ENCODE measurements around the gene SF3B6. TPM values are rescaled to one million over a fixed set of nuclear protein-coding genes. Genes with fewer than 3 reads are reported as not detected.

SF3B6 gene
- total RNA-seq, 4 donors from 2014 or later: 86.1 to 157 (median 110) TPM

DNA sequence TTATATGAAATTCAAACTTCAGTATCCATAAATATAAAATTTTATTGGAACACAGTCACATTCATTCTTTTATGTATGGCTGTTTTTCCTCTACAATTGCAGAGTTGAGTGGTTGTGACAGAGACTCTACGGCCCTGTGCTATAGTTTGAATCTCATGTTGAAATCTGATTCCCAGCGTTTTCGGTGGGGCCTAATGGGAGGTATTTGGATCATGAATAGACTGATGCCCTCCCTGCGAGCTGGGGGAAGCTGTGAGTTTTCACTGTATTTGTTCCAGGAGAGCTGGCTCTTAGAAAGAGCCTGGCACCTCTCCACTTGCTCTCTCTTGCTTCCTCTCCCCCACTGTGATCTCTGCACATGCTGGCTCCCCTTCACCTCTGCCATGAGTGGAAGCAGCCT, 45.3 kb upstream of the SF3B6 start:
- WGBS, 2 donors: 39 to 65% methylated on average over 4 of the region's 4 CpGs
- H3K27me3 ChIP-seq: no peaks in the 10 kb centered on the region
- no peaks in the 10 kb centered on the region for H3K9me3 ChIP-seq
- H3K4me3 ChIP-seq (replicated peaks in 1 of 3): no peak overlapping the region
- no peaks in the 10 kb centered on the region for H3K36me3 ChIP-seq
- H3K27ac ChIP-seq: no peak overlapping the region
- TF ChIP-seq, protein P1, sequence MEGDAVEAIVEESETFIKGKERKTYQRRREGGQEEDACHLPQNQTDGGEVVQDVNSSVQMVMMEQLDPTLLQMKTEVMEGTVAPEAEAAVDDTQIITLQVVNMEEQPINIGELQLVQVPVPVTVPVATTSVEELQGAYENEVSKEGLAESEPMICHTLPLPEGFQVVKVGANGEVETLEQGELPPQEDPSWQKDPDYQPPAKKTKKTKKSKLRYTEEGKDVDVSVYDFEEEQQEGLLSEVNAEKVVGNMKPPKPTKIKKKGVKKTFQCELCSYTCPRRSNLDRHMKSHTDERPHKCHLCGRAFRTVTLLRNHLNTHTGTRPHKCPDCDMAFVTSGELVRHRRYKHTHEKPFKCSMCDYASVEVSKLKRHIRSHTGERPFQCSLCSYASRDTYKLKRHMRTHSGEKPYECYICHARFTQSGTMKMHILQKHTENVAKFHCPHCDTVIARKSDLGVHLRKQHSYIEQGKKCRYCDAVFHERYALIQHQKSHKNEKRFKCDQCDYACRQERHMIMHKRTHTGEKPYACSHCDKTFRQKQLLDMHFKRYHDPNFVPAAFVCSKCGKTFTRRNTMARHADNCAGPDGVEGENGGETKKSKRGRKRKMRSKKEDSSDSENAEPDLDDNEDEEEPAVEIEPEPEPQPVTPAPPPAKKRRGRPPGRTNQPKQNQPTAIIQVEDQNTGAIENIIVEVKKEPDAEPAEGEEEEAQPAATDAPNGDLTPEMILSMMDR (IDR thresholded peaks at IDR 0.05): no peak
- no peak for TF ChIP-seq POLR2A (IDR thresholded peaks at IDR 0.05)
- intact Hi-C loops (cut with DNase I): no loop called here
- H3K4me1 ChIP-seq: peaks cover 6 to 13% of the 10 kb centered on the region in 2 donors
- DNase-seq: no peak

DNA sequence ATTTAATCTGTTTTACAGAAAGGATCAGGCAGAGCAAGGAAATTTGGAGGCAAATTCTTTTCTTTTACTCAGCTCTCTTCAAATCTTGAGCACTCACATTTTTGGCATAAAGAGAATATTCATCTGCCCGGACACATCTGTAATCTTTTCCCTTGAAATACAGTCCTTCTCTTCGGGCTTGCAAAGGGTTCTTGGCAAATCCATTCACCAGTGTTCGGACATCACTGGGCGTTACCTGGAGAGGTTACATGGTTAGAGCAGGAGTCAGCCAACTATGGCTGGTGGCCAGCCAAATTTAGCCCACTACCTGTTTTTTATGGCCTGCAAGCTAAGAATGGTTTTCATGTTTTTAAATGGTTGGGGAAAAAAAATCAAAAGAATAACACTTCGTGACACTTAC, 44.9 kb upstream of the SF3B6 start:
- intact Hi-C loops (cut with DNase I): no loop called here
- Histone ChIP-seq H3K27ac (no peak overlapping the region), H3K36me3 (no peaks in the 10 kb centered on the region), H3K4me1 (peaks cover 6 to 13% of the 10 kb centered on the region in 2 donors), H3K9me3 (no peaks in the 10 kb centered on the region), H3K4me3 (replicated peaks in 1 of 3) (no peak overlapping the region), H3K27me3 (no peaks in the 10 kb centered on the region)
- TF ChIP-seq, protein P1 (IDR thresholded peaks at IDR 0.05): no peak
- TF ChIP-seq POLR2A (IDR thresholded peaks at IDR 0.05): no peak
- DNase-seq: no peak
- WGBS, 2 donors: 72 to 76% methylated on average over 5 of the region's 5 CpGs

DNA sequence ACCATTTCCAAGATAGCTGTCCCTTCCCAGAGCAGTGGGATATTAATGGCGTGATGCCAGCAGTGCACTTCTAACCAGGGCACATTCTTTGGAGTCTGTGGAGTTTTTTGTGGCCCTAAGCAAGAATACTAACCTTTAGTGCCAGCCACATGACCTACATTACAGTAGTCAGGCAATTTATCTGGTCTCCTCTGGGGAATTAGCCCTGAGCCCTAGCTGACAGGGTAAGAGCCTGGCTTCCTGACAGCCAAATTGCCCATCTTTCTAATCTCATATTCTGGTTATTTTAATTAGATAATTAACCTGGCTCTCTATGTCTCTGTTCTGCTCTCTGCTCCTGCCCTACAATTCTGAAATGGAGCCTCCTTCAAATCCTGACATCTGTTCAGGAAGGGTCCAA, 41.8 kb upstream of the SF3B6 start:
- WGBS, 2 donors: 65 to 78% methylated on average over 1 of the region's 1 CpG
- H3K27me3 ChIP-seq: no peaks in the 10 kb centered on the region
- intact Hi-C loops (cut with DNase I): no loop called here
- DNase-seq: no peak
- peaks cover 4 to 6% of the 10 kb centered on the region in 2 donors for H3K4me1 ChIP-seq
- TF ChIP-seq, protein P1 (IDR thresholded peaks at IDR 0.05): no peak
- no peak for TF ChIP-seq POLR2A (IDR thresholded peaks at IDR 0.05)
- H3K4me3 ChIP-seq (replicated peaks in 1 of 3): no peak overlapping the region
- H3K36me3 ChIP-seq: no peaks in the 10 kb centered on the region
- no peak overlapping the region for H3K27ac ChIP-seq
- H3K9me3 ChIP-seq: no peaks in the 10 kb centered on the region

DNA sequence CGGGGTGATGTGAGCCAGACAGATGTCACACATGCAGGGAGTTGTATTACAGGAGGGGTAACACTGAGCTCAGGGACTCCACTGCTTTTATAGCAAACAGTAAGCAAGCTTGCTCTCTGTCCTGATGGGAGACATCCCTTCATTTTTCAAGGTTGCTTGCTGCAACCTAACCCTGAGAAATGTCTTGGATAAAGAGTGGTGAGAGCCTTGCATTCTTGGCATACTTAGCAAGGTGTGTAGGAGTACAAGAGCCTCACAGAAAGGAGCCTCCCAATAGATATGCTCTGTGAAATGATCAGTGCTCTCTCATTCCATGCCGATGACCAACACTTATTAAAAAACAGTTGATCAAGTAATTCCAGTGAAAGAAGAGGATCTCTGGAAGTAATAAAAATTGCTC, 38.9 kb upstream of the SF3B6 start:
- Histone ChIP-seq H3K36me3 (no peaks in the 10 kb centered on the region), H3K27ac (no peak overlapping the region), H3K27me3 (no peaks in the 10 kb centered on the region), H3K4me3 (replicated peaks in 1 of 3) (no peak overlapping the region), H3K9me3 (no peaks in the 10 kb centered on the region), H3K4me1 (no peaks in the 10 kb centered on the region)
- TF ChIP-seq, protein P1 (IDR thresholded peaks at IDR 0.05): no peak
- TF ChIP-seq POLR2A (IDR thresholded peaks at IDR 0.05): no peak
- intact Hi-C loops (cut with DNase I): no loop called here
- 45 to 48% methylated on average over 2 of the region's 2 CpGs for WGBS, 2 donors
- DNase-seq: no peak

DNA sequence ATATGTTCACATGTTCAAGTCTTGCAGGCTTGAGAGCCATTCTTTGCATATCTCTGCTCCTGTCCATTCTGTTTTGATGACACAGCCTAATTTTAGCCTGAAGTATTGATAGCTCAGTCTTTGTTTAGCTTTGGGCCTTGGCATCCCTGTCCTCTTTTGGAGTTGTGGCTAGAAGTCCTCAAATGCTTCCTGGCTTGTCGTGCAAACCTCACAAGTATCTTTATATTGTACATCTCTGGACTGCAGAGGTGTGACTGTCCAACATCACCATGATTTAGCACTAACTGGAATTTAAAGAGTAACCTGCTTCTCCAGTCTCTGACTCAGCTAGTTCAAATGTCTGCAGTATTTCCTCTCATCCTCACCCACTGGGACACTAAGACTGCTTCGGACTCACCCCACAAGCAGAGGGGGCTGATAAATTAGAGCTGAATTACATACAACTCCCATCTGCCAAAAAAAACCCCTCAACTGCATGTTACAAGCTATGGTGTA, 35.3 kb upstream of the SF3B6 start:
- TF ChIP-seq, protein P1 (IDR thresholded peaks at IDR 0.05): no peak
- no peak for TF ChIP-seq POLR2A (IDR thresholded peaks at IDR 0.05)

More for the DNA sequence above, 35.3 kb upstream of the SF3B6 start:
- Histone ChIP-seq H3K27ac (no peak overlapping the region), H3K27me3 (no peaks in the 10 kb centered on the region), H3K4me1 (no peaks in the 10 kb centered on the region), H3K4me3 (replicated peaks in 1 of 3) (no peak overlapping the region), H3K36me3 (no peaks in the 10 kb centered on the region), H3K9me3 (no peaks in the 10 kb centered on the region)
- WGBS, 2 donors: 60 to 69% methylated on average over 2 of the region's 2 CpGs
- DNase-seq: no peak
- intact Hi-C loops (cut with DNase I): no loop called here

Measured in thyroid gland (tissue), 4 donors.